ENCODE results near the gene CYP4F12.

The CYP4F12 gene, protein sequence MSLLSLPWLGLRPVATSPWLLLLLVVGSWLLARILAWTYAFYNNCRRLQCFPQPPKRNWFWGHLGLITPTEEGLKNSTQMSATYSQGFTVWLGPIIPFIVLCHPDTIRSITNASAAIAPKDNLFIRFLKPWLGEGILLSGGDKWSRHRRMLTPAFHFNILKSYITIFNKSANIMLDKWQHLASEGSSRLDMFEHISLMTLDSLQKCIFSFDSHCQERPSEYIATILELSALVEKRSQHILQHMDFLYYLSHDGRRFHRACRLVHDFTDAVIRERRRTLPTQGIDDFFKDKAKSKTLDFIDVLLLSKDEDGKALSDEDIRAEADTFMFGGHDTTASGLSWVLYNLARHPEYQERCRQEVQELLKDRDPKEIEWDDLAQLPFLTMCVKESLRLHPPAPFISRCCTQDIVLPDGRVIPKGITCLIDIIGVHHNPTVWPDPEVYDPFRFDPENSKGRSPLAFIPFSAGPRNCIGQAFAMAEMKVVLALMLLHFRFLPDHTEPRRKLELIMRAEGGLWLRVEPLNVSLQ

DNA sequence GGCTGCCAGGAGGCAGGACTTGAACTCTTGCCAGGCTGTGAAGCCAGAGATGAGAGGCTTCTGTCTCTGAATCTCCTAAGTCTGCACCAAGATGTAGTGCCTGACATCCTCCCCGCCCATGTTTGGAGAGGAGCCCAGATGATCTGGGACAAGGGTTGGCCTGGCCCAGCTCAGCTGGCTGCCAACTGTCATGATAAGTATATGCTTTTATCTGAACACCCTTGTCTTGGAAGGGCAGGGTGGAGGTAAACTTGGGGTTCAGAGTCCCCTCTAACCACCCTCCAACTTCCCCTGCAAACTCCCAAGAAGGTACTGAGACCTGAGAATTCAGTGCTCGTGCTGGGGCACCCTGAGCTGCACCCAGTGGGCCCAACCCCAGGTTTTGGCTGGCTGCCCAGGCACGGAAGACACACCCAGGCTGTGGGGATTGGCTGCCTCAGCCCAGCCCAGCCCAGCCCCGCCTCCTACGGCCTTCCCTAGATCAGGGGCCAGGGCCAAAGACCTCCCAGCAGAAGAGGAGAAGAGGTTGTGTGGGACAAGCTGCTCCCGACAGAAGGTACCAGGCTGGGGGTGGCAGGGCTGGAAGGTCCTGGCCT, at the start of gene CYP4F12:
TSS of gene CYP4F12 (plus strand) at position 508 of the 596 bp plus-strand sequence. CDS start 443 bp downstream, outside the sequence.
- TF ChIP-seq, protein P1, sequence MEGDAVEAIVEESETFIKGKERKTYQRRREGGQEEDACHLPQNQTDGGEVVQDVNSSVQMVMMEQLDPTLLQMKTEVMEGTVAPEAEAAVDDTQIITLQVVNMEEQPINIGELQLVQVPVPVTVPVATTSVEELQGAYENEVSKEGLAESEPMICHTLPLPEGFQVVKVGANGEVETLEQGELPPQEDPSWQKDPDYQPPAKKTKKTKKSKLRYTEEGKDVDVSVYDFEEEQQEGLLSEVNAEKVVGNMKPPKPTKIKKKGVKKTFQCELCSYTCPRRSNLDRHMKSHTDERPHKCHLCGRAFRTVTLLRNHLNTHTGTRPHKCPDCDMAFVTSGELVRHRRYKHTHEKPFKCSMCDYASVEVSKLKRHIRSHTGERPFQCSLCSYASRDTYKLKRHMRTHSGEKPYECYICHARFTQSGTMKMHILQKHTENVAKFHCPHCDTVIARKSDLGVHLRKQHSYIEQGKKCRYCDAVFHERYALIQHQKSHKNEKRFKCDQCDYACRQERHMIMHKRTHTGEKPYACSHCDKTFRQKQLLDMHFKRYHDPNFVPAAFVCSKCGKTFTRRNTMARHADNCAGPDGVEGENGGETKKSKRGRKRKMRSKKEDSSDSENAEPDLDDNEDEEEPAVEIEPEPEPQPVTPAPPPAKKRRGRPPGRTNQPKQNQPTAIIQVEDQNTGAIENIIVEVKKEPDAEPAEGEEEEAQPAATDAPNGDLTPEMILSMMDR (IDR thresholded peaks at IDR 0.05; ENCODE audit: low read depth, low read length): no peak
- no peak for DNase-seq (ENCODE audit: extremely low read depth, low read depth)

DNA sequence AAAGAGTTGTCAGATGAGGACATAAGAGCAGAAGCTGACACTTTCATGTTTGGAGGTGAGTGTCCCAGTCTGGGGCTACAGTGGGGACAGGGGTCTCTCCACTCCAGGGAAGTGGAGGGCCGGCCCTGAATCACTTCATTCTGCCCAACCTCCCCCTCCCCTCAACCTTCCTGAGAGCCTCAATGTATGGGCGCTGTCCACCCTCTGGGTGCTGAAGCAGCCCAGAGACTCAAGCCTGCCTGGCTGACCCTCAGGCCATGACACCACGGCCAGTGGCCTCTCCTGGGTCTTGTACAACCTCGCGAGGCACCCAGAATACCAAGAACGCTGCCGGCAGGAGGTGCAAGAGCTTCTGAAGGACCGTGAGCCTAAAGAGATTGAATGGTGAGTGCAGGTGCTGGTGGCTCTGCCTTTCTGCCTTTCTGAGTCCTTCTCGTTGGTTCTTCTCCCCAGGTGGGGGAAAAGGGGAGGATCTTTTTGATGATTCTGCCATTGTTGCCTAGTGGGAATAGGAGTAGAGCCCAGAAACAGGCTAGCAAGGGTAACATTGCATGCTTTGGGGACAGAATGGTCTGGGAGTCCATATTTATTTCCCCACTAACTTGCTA, 49.1 kb upstream of the CYP4F12 start:
- no peak for DNase-seq (ENCODE audit: extremely low read depth, low read depth)
- TF ChIP-seq, protein P1 (IDR thresholded peaks at IDR 0.05; ENCODE audit: low read depth, low read length): no peak

DNA sequence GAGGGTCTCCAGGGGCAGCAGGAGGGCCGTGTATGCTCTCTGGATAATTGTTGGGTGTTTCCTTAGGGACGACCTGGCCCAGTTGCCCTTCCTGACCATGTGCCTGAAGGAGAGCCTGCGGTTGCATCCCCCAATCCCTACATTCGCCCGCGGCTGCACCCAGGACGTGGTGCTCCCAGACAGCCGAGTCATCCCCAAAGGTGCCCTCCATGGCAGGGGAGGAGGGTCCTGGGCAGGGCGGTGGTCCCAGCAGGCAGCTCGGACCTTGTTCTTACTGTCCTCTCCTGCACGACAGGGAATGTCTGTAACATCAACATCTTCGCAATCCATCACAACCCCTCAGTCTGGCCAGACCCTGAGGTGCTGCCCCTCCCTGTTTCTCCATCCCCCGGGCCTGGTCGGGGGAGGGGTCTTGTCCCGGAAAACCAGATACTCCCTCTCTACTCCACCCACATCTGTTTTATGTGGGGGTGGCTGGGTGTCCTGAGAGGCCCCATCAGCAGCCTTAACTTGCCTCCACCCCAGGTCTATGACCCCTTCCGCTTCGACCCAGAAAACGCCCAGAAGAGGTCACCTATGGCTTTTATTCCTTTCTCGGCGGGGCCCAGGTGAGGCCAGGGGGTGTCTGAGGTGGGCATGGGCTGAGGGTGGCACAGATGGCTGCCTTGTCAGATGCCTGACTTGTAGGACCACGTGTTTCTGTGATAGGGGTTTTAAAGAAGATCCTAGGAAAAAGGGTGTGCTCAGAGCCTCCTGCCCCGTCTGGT, 44.5 kb upstream of the CYP4F12 start:
- no peak for DNase-seq (ENCODE audit: extremely low read depth, low read depth)
- TF ChIP-seq, protein P1 (IDR thresholded peaks at IDR 0.05; ENCODE audit: low read depth, low read length): no peak

DNA sequence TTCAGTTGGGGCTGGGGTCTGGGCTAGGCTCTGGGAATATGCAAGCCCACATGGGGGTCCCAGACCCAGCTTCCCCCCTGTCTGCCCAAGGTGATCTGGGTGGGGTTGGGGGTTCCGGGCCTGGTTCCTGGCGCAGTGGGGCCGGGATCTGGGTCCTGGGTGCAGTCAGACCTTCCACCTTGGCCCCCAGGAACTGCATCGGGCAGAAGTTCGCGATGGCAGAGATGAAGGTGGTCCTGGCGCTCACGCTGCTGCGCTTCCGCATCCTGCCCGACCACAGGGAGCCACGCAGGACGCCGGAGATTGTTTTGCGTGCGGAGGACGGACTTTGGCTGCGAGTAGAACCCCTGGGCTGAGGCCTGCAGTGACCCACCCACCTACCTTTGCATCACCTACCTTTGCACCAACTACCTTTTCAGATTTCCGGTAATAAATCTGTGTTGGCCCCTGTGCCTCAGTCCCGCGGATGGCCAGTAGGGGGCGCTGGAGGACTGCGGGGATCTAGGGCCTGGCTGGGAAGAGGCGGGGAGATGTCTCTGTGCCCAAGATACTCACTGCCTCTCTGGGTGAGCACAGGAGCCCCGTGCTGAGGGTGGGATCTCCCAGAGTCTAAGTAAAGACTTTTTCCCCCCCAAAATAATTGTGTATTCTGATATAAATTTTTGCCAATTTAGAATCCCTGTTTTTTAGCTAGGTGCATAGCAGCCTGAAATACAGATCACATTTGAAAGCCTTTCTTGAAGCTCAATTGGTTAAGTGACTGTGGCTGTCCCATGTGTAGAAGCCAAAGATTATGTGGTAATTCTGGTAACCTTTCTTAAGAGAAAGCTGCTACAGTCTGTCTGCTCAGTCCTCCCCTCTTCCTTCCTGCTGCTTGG, 43.6 kb upstream of the CYP4F12 start:
- TF ChIP-seq, protein P1 (IDR thresholded peaks at IDR 0.05; ENCODE audit: low read depth, low read length): peak; percentile 71
- DNase-seq (ENCODE audit: extremely low read depth, low read depth): peak; percentile 0

DNA sequence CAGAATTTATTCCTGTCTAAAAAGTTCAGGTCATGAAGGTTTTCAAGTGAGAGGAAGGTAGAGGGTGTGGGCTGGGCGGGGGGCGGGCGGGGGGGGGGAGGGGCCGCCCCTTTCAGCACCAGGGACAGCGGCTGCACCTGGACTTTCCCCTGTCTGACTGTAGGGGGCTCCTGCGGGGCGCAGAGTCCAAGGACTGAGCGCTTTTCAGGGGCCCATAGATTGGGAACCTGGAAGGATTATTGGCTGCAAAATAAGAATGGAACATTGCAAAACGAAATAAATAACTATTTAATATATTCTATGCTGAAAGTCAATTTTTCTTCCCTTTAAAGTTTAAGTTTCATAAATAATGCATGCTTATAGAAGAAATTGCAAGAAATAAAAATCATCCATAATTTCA, 41.1 kb upstream of the CYP4F12 start:
- no peak for DNase-seq (ENCODE audit: extremely low read depth, low read depth)
- TF ChIP-seq, protein P1 (IDR thresholded peaks at IDR 0.05; ENCODE audit: low read depth, low read length): no peak; the same call in 1 of the 2 replicates

DNA sequence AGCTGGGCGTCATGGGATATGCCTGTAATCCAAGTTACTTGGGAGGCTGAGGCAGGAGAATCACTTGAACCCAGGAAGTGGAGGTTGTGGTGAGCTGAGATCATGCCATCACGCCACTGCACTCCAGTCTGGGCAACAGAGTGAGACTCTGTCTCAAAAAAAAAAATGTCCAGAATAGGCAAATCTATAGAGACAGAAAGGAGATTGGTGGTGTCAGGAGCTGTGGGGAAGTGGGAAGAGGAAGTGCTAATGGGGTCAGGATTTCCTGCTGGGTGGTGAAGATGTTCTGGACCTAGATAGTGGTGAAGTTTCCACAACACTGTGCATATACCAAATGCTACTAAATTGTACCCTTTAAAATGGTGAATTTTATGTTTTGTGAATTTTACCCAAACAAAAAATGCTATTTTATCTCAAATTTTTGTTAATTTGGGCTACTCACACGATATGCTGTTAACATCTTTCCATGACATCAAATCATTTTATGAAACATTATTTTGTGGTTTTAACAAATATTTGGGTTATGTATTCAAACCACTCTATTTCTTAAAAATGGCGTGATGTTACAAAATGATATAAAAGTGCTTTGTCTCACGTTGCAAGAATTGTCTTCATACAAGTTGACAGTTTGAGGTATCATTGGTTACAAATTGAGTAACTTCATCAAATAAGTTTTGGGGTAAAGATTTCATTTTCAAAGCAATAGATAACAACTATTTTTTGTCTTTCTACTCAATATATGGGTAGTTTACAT, 39.6 kb upstream of the CYP4F12 start:
- no peak for DNase-seq (ENCODE audit: extremely low read depth, low read depth)

More for the DNA sequence above, 39.6 kb upstream of the CYP4F12 start:
- TF ChIP-seq, protein P1 (IDR thresholded peaks at IDR 0.05; ENCODE audit: low read depth, low read length): no peak
